Ascending aorta (tissue), 2 donors: ENCODE results near the gene TBC1D1. TPM values are rescaled to one million over a fixed set of nuclear protein-coding genes. Genes with fewer than 3 reads are reported as not detected.

Experiments used
- DNase-seq, 2 donors: peaks; one replicate each; pipeline ENCODE4 v3.0.0-alpha.2; 2019; ENCODE audit warnings: low spot score in 2 of 2
- H3K27ac ChIP-seq, 2 donors: fragments of 200-600 bp; sonication (generic); one replicate each; pipeline ENCODE4 v1.5.1; 2016 to 2017; ENCODE audit warnings: mild to moderate bottlenecking in 1 of 2
- H3K27me3 ChIP-seq: fragments of 200-600 bp; sonication (generic); one replicate; pipeline ENCODE4 v1.5.1; 2017
- H3K36me3 ChIP-seq, 2 donors: fragments of 200-600 bp; sonication (generic); one replicate each; pipeline ENCODE4 v1.5.1; 2016
- H3K4me1 ChIP-seq, 2 donors: fragments of 200-600 bp; sonication (generic); one replicate each; pipeline ENCODE4 v1.5.1; 2016 to 2017; ENCODE audit warnings: mild to moderate bottlenecking in 1 of 2
- H3K4me3 ChIP-seq, 2 donors: fragments of 200-600 bp; sonication (generic); one replicate each; pipeline ENCODE4 v1.5.1; 2016 to 2017; ENCODE audit warnings: mild to moderate bottlenecking in 1 of 2
- H3K9me3 ChIP-seq, 2 donors: fragments of 200-600 bp; sonication (generic); one replicate each; pipeline ENCODE4 v1.5.1; 2016
- intact Hi-C: fragments of 100-400 bp; cut with DNase I; formaldehyde crosslinking; loops from one replicate; pipeline ENCODE4 v1.15.1; 2023
- total RNA-seq: library from RNA; depleted of rRNA; stranded (reverse); fragments of >200 nt; gene quantifications from one replicate; pipeline ENCODE4 v1.1.0, GENCODE V29; 2016
- TF ChIP-seq, protein P1 (sequence below), 3 experiments: fragments of 200-600 bp in 2 of 3; fragments of 450-650 bp in 1 of 3; sonication (generic) in 2 of 3; IDR thresholded peaks; one replicate each; pipeline ENCODE4 v1.5.1; 2016 to 2019; ENCODE audit warnings: antibody characterized with exemption in 3 of 3, mild to moderate bottlenecking in 1 of 3, moderate library complexity in 1 of 3

TBC1D1 gene
- total RNA-seq, 1 donor from 2014 or later = 132 TPM

DNA sequence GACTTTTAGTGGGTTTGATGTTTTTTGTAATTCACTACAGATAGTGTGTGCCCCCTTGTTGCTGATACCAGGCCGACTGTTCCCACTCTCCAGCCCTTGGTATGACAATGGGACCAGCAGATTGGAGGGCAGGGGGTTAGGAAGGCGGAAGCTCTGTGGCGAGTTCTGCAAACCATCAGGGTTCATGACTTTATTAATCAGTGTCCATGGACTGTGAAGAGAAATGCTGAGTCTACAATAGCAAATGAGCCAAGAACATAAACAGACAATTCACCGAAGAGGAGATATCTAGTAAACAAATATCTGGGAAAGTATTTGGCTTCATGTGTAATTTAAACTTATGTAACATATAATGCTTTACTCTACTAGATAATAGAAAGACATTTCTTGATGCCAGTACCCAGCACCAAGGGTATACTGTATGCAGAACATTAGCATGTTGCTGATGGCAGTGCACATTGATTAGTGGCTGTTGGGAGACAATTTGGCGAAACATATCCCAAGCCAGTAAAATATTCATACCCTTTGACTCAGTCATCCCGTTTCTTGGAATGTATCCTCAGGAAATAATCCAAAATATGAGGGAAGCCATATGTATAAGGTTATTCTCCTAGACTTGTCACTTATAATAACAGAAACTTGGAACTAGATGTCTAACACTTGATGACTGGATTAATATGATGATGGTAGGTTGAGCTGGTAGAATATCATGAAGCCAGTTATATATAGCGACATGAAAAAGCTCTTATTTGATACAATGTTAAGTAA, 238.8 kb downstream of the TBC1D1 start:
- no peaks in the 10 kb centered on the region for H3K9me3 ChIP-seq
- peaks cover 0 to 15% of the 10 kb centered on the region in 2 donors for H3K4me1 ChIP-seq
- TF ChIP-seq, protein P1, sequence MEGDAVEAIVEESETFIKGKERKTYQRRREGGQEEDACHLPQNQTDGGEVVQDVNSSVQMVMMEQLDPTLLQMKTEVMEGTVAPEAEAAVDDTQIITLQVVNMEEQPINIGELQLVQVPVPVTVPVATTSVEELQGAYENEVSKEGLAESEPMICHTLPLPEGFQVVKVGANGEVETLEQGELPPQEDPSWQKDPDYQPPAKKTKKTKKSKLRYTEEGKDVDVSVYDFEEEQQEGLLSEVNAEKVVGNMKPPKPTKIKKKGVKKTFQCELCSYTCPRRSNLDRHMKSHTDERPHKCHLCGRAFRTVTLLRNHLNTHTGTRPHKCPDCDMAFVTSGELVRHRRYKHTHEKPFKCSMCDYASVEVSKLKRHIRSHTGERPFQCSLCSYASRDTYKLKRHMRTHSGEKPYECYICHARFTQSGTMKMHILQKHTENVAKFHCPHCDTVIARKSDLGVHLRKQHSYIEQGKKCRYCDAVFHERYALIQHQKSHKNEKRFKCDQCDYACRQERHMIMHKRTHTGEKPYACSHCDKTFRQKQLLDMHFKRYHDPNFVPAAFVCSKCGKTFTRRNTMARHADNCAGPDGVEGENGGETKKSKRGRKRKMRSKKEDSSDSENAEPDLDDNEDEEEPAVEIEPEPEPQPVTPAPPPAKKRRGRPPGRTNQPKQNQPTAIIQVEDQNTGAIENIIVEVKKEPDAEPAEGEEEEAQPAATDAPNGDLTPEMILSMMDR (IDR thresholded peaks at IDR 0.05) = no peak
- intact Hi-C loops = loop anchor here (5.0 kb wide), 2 partner anchors 32 to 57 kb away; no protein-coding TSS in a partner anchor
- DNase-seq = no peak
- no peaks in the 10 kb centered on the region for H3K27me3 ChIP-seq
- peak overlapping the region; percentile 17 to 44 for H3K27ac ChIP-seq
- H3K4me3 ChIP-seq = no peak overlapping the region
- H3K36me3 ChIP-seq = peaks cover 35 to 44% of the 10 kb centered on the region in 2 donors

DNA sequence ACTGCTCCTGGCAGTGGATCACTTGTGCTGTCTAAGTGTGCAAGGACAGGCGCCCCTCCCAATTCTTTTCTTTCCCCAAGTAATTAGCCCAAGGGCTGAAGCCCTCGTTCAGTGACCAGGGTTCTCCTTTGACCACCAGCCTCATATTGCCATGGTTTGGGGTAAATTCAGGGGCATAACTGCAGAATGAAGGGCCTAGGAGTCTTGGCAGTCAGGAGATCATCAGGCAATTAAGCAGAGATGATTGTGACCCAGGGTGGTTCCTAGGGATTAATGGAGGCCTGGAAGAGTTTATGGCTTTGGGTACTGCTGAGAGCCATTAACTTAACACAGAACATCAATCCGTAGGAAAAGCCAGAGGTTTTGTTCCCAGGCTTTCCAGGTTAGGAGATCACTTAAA, 240.0 kb downstream of the TBC1D1 start:
- TF ChIP-seq, protein P1 (IDR thresholded peaks at IDR 0.05) = no peak
- no peak overlapping the region for H3K4me3 ChIP-seq
- intact Hi-C loops = loop anchor here (5.0 kb wide), 2 partner anchors 34 to 59 kb away; no protein-coding TSS in a partner anchor
- no peaks in the 10 kb centered on the region for H3K9me3 ChIP-seq
- peaks cover 0 to 15% of the 10 kb centered on the region in 2 donors for H3K4me1 ChIP-seq
- H3K27ac ChIP-seq = peak overlapping the region; percentile 65 to 80
- no peak for DNase-seq
- no peaks in the 10 kb centered on the region for H3K27me3 ChIP-seq
- peaks cover 31 to 46% of the 10 kb centered on the region in 2 donors for H3K36me3 ChIP-seq

DNA sequence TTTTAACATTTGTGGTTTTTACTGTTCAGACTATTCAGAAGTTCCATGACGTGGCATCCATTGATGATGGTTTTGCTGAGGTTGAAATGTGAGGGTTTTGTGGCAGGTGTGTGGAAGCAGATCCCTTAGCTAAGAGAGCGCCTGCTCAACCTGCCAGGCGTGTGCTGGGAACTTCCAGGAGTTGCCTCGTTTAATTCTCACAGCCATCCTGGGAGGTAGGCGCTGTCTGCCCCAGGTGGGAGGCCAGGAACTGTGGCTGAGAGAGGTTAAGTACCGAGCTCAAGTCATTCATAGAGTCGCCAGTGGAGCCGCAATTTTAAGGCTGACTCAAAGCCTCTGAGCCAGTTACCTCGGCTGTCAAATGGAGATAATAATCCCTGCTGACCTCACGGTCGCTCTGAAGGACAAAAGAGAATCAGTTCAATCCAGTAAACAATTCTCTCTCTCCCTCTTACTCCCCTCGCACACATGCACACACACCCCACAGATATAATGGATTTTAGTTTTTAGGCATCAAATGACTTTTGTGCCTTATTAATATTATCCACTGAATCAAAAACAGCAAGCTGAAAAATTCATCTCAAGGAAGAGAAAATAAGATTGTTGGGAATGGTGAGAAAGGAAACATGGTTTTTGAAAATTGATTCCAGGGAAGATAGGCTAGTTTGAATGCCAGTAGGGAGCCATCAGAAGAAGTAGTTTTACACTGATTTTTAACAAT, 240.6 kb downstream of the TBC1D1 start:
- no peak overlapping the region for H3K4me3 ChIP-seq
- H3K4me1 ChIP-seq = peaks cover 0 to 15% of the 10 kb centered on the region in 2 donors
- peak overlapping the region; percentile 65 to 80 for H3K27ac ChIP-seq
- TF ChIP-seq, protein P1 (IDR thresholded peaks at IDR 0.05) = no peak
- H3K27me3 ChIP-seq = no peaks in the 10 kb centered on the region
- H3K36me3 ChIP-seq = peaks cover 26 to 45% of the 10 kb centered on the region in 2 donors
- intact Hi-C loops = loop anchor here (5.0 kb wide), 2 partner anchors 34 to 59 kb away; no protein-coding TSS in a partner anchor
- no peak for DNase-seq
- no peaks in the 10 kb centered on the region for H3K9me3 ChIP-seq

DNA sequence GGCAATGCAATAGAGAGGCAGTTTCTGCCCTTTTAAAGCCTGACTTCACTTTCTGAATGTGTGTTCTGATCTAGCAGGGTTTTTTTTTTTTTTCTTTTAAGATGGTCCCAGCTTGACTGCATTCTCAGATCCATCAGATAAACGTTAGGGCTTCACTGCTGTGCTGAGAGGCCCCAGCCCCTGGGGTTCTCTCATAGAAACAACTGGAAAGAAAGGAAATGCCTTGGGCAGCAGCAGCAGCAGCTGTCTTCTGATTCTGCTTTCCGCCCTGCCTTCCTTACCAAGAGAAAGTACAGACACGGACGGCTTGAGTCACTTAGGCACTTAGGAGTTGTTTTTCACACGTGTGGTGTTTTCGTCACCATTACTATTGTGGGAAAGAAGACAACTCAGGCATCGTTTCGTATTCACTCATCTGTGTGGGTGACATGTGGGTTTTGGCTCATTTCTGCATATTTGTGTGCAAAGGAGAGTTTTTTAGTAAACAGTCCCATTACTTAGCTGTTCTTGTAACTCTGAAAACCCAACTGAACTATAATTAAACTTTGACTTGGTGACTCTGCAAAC, 241.3 kb downstream of the TBC1D1 start:
- Histone ChIP-seq H3K27ac (peak overlapping the region; percentile 65 to 80), H3K27me3 (no peaks in the 10 kb centered on the region), H3K4me3 (no peak overlapping the region), H3K4me1 (peaks cover 0 to 15% of the 10 kb centered on the region in 2 donors), H3K9me3 (no peaks in the 10 kb centered on the region), H3K36me3 (peaks cover 32 to 46% of the 10 kb centered on the region in 2 donors)
- TF ChIP-seq, protein P1 (IDR thresholded peaks at IDR 0.05) = no peak
- DNase-seq = peak; percentile 30 to 83
- intact Hi-C loops = loop anchor here (5.0 kb wide), 2 partner anchors 35 to 60 kb away; no protein-coding TSS in a partner anchor

DNA sequence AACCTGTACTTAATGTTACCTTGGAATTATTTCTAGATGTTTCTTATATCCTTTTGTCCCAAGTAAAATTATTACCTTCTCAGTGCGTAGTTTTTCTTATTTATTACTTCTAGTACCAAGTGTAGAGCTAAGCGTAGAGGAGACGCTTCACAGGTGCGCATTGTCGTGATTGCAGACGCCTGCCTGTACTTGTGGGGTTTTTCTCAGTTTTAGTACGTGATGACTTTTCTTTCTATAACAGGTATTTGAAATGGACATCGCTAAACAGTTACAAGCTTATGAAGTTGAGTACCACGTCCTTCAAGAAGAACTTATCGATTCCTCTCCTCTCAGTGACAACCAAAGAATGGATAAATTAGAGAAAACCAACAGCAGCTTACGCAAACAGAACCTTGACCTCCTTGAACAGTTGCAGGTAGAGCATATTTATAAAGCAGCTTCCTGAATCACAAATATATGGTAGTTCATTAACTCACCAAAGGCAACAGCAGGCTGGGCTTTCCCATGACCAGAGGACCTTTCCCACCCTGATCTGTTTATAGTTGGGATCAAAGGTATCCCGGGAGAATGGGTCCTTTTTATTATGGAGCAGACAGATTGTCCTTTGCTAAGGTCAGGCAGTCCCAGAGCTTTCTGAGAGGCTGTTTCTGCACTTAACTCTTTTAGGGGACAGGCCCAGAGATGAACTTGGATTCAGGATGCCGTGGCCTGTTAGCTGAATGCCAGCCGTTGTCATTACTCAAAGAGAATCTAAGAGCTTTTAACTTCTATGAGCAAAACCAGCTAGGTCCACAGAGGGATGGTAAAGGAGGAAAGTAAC, 242.2 kb downstream of the TBC1D1 start:
- peaks cover 40 to 49% of the 10 kb centered on the region in 2 donors for H3K36me3 ChIP-seq
- H3K4me3 ChIP-seq = no peak overlapping the region
- DNase-seq = no peak
- no peaks in the 10 kb centered on the region for H3K9me3 ChIP-seq
- peaks cover 0 to 15% of the 10 kb centered on the region in 2 donors for H3K4me1 ChIP-seq
- peak overlapping the region; percentile 65 to 80 for H3K27ac ChIP-seq
- TF ChIP-seq, protein P1 (IDR thresholded peaks at IDR 0.05) = no peak
- H3K27me3 ChIP-seq = no peaks in the 10 kb centered on the region
- intact Hi-C loops = loop anchor here (5.0 kb wide), 2 partner anchors 36 to 61 kb away; no protein-coding TSS in a partner anchor
